ENCODE results near the gene LACTBL1.

DNA sequence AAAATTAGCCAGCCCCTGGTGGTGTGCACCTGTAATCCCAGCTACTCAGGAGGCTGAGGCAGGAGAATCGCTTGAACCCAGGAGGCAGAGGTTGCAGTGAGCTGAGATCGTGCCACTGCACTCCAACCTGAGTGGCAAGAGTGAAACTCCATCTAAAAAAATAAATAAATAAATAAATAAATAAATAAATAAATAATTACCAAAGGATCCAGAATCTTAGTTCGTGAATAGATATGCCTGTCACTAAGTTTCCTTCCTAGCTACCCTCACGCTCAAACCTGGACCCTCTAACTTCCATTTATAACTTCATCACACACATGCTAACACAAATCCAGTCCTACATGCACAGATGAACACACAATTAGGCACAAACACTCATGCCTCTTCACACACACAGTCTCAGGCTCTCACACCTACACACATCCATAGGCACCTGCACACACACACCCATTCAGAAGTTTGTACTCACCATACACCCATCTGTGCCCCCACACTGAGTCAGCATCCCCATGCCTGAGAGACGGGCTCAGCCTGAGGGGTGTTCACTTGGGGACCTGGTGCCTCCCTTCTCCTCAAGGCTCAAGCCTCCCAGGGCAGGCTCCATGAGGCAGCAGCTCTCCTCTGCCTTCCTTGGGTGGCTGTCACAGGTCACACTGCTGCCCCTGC is 61.5 kb downstream of the LACTBL1 start:
- TF ChIP-seq CTCF (IDR thresholded peaks at IDR 0.05) (no peak), POLR2A (IDR thresholded peaks at IDR 0.05) (no peak)

Measured in testis (tissue), 2 donors.